IMR-90 (cell line): Measurements from ENCODE around the gene PLXDC1. TPM values are rescaled to one million over a fixed set of nuclear protein-coding genes. Genes with fewer than 3 reads are reported as not detected.

Experiments
- ATAC-seq: fragments of 200-7000 bp; cut with Tn5 transposase; 2 replicates; pipeline ENCODE4 v1.9.1; 2020; ENCODE audit warnings: low read depth, mild to moderate bottlenecking, moderate library complexity
- BruUV-seq: library from RNA; stranded (reverse); fragments of 400-500 nt; replicated peaks from 2 replicates; lab custom pipeline; 2021; lab: Mats Ljungman, UMichigan
- CTCF ChIA-PET: fragments of 300-600 bp; formaldehyde crosslinking; extraction: SDS; loops from one replicate; lab custom pipeline; 2021; ENCODE audit warnings: antibody characterized with exemption; lab: Yijun Ruan, JAX
- POLR2A ChIA-PET: fragments of 300-600 bp; sonication (Branson Sonifier 250); formaldehyde crosslinking; loops from one replicate; lab custom pipeline; 2022; ENCODE audit warnings: antibody characterized with exemption; ENCODE audit not compliant: unreplicated experiment; lab: Charles Lee
- DNase-seq: peaks from one replicate; pipeline ENCODE4 v3.0.0; 2013
- H2AFZ ChIP-seq: replicated peaks from 2 replicates; pipeline ENCODE3; 2013; ENCODE audit warnings: low read length, mild to moderate bottlenecking; ENCODE audit not compliant: poor library complexity
- H2AK5ac ChIP-seq: 2 replicates; pipeline ENCODE4 v1.6.1; 2013; ENCODE audit warnings: low read depth, low read length, inconsistent platforms
- H2AK9ac ChIP-seq: replicated peaks from 2 replicates; pipeline ENCODE3; 2013; ENCODE audit warnings: mild to moderate bottlenecking, low read depth, low read length, moderate library complexity; ENCODE audit not compliant: poor library complexity
- H2BK120ac ChIP-seq: 2 replicates; pipeline ENCODE4 v1.6.1; 2013; ENCODE audit warnings: low read depth, low read length, inconsistent platforms
- H2BK15ac ChIP-seq: 3 replicates; pipeline ENCODE4 v1.6.1; 2013; ENCODE audit warnings: low read depth, low read length, inconsistent platforms
- H2BK20ac ChIP-seq: 2 replicates; pipeline ENCODE4 v1.6.1; 2013; ENCODE audit warnings: low read depth, mild to moderate bottlenecking, inconsistent platforms, low read length, moderate library complexity
- H2BK5ac ChIP-seq: 2 replicates; pipeline ENCODE4 v1.6.1; 2013; ENCODE audit warnings: mild to moderate bottlenecking, low read depth, low read length, inconsistent platforms; ENCODE audit not compliant: poor library complexity, severe bottlenecking
- H3K14ac ChIP-seq: replicated peaks from 2 replicates; pipeline ENCODE4 v1.6.1; 2013; ENCODE audit warnings: low read depth, low read length, inconsistent platforms
- H3K18ac ChIP-seq: 2 replicates; pipeline ENCODE4 v1.6.1; 2013; ENCODE audit warnings: low read depth, low read length, control low read depth
- H3K23ac ChIP-seq: 2 replicates; pipeline ENCODE4 v1.6.1; 2013; ENCODE audit warnings: low read depth, low read length, inconsistent platforms
- H3K27ac ChIP-seq: 2 replicates; pipeline ENCODE4 v1.5.1; 2013; ENCODE audit warnings: mild to moderate bottlenecking, control low read depth, low read length; ENCODE audit not compliant: insufficient read depth
- H3K27me3 ChIP-seq: 2 replicates; pipeline ENCODE4 v1.6.1; 2013; ENCODE audit warnings: low read length; ENCODE audit not compliant: control insufficient read depth, insufficient read depth
- H3K36me3 ChIP-seq: 2 replicates; pipeline ENCODE4 v1.6.1; 2013; ENCODE audit warnings: low read length, mixed read lengths; ENCODE audit not compliant: control insufficient read depth, insufficient read depth
- H3K4ac ChIP-seq: 2 replicates; pipeline ENCODE4 v1.6.1; 2013; ENCODE audit warnings: low read depth, low read length, inconsistent platforms
- H3K4me1 ChIP-seq: 2 replicates; pipeline ENCODE4 v1.6.1; 2013; ENCODE audit warnings: low read length, mixed read lengths; ENCODE audit not compliant: control insufficient read depth, insufficient read depth
- H3K4me2 ChIP-seq: 2 replicates; pipeline ENCODE4 v1.6.1; 2013; ENCODE audit warnings: low read depth, mild to moderate bottlenecking, control low read depth, low read length, moderate library complexity
- H3K4me3 ChIP-seq: 2 replicates; pipeline ENCODE4 v1.5.1; 2013; ENCODE audit warnings: low read depth, mild to moderate bottlenecking, control low read depth, low read length, moderate library complexity; ENCODE audit not compliant: insufficient read depth
- H3K56ac ChIP-seq: 2 replicates; pipeline ENCODE4 v1.6.1; 2013; ENCODE audit warnings: low read length, inconsistent platforms; ENCODE audit not compliant: insufficient read depth; ENCODE audit errors: extremely low read depth
- H3K79me1 ChIP-seq, 2 experiments: 2 replicates each; pipeline ENCODE4 v1.6.1; 2013; ENCODE audit warnings: low read length in 2 of 2, inconsistent platforms in 1 of 2, low read depth in 1 of 2
- H3K9ac ChIP-seq: 2 replicates; pipeline ENCODE4 v1.6.1; 2013; ENCODE audit warnings: low read depth, low read length, control low read depth
- H3K9me1 ChIP-seq: 2 replicates; pipeline ENCODE4 v1.6.1; 2013; ENCODE audit warnings: low read length, inconsistent platforms; ENCODE audit not compliant: insufficient read depth
- H3K9me3 ChIP-seq: 2 replicates; pipeline ENCODE4 v1.6.1; 2013; ENCODE audit warnings: low read length; ENCODE audit not compliant: control insufficient read depth, insufficient read depth
- H4K20me1 ChIP-seq: 2 replicates; pipeline ENCODE4 v1.6.1; 2013; ENCODE audit warnings: low read length, inconsistent platforms; ENCODE audit not compliant: insufficient read depth
- H4K5ac ChIP-seq: 2 replicates; pipeline ENCODE4 v1.6.1; 2013; ENCODE audit warnings: mild to moderate bottlenecking, low read depth, low read length, control low read depth
- H4K8ac ChIP-seq, 2 experiments: 2 replicates each; pipeline ENCODE4 v1.6.1; 2013; ENCODE audit warnings: low read depth in 2 of 2, low read length in 2 of 2, control low read depth in 1 of 2, inconsistent platforms in 1 of 2
- H4K91ac ChIP-seq: 2 replicates; pipeline ENCODE4 v1.6.1; 2013; ENCODE audit warnings: low read depth, low read length, inconsistent platforms; ENCODE audit not compliant: insufficient read depth
- BHLHE40 ChIP-seq: fragments of 150-350 bp; IDR thresholded peaks from 2 replicates; pipeline ENCODE4 v1.6.1; 2016; ENCODE audit warnings: mild to moderate bottlenecking, low read depth, low read length
- CHD1 ChIP-seq: IDR thresholded peaks from 2 replicates; pipeline ENCODE4 v1.6.1; 2012; ENCODE audit warnings: low read depth, low read length, improper control_type of control experiment
- ELK1 ChIP-seq: fragments of 150-350 bp; IDR thresholded peaks from 2 replicates; pipeline ENCODE4 v1.6.1; 2016; ENCODE audit warnings: low read depth, mild to moderate bottlenecking, low read length, moderate library complexity, borderline replicate concordance
- FOS ChIP-seq: fragments of 150-350 bp; IDR thresholded peaks from 2 replicates; pipeline ENCODE4 v1.6.1; 2016; ENCODE audit warnings: low read depth, low read length
- MAFK ChIP-seq: IDR thresholded peaks from 2 replicates; pipeline ENCODE4 v1.6.1; 2012; ENCODE audit warnings: low read depth, low read length, improper control_type of control experiment
- MAZ ChIP-seq: IDR thresholded peaks from 2 replicates; pipeline ENCODE4 v1.6.1; 2012; ENCODE audit warnings: low read depth, mild to moderate bottlenecking, low read length, improper control_type of control experiment, moderate library complexity, borderline replicate concordance
- MXI1 ChIP-seq: IDR thresholded peaks from 2 replicates; pipeline ENCODE4 v1.6.1; 2012; ENCODE audit warnings: low read depth, mild to moderate bottlenecking, low read length, moderate library complexity, borderline replicate concordance
- SMC3 ChIP-seq: fragments of 150-350 bp; IDR thresholded peaks from 2 replicates; pipeline ENCODE4 v1.6.1; 2016; ENCODE audit warnings: low read depth, mild to moderate bottlenecking, antibody characterized with exemption, low read length, moderate library complexity
- WGBS, 2 experiments: methylation state at CpG; one replicate each; pipeline versions ENCODE4 v1.1.5 to v1.1.7; 2013; ENCODE audit warnings: missing lambda C conversion rate in 2 of 2; ENCODE audit not compliant: insufficient read length in 1 of 2; ENCODE audit errors: extremely low coverage in 2 of 2; 5-methylcytosine and 5-hydroxymethylcytosine counted together
- dilution Hi-C: fragments of 300-500 bp; cut with HindIII; formaldehyde crosslinking; loops from one replicate; pipeline ENCODE4 v1.14.3; 2018; ENCODE audit warnings: low sequenced_read_pairs; ENCODE audit not compliant: unreplicated experiment
- in situ Hi-C: fragments of 300-500 bp; cut with MboI; formaldehyde crosslinking; loops from 3 replicates; pipeline ENCODE4 v1.14.3; 2019; ENCODE audit warnings: low sequenced_read_pairs, inconsistent platforms, mixed read lengths
- intact Hi-C: fragments of 100-400 bp; cut with micrococcal nuclease; formaldehyde crosslinking; loops from 2 replicates; pipeline ENCODE4 v1.10.0; 2022
- polyA plus RNA-seq, 3 experiments: library from polyadenylated mRNA; depleted of rRNA; stranded (reverse); fragments of >200 nt; gene quantifications; 2 replicates each; pipeline ENCODE4 v1.2.3, GENCODE V29; 2012; ENCODE audit warnings: low replicate concordance in 1 of 3
- total RNA-seq: library from RNA; depleted of rRNA; stranded (reverse); fragments of >200 nt; gene quantifications from 2 replicates; pipeline ENCODE4 v1.2.3, GENCODE V29; 2012

PLXDC1 gene
- total and polyA plus RNA-seq, 2 of the 4 experiments (the other 2 are of a cell fraction): under 0.01 to 0.50 TPM

- H2BK20ac ChIP-seq: no peak overlapping the region
- H4K91ac ChIP-seq: no peak overlapping the region
- no peak overlapping the region for H3K4ac ChIP-seq
- TF ChIP-seq FOS: no peak
- no peak for TF ChIP-seq BHLHE40
- TF ChIP-seq ELK1: no peak
- TF ChIP-seq SMC3: no peak
- TF ChIP-seq MAZ: no peak
- no peak for TF ChIP-seq CHD1
- TF ChIP-seq MXI1: no peak
- no peak for TF ChIP-seq MAFK
- CTCF ChIA-PET: no interaction called here
- no peak overlapping the region for H3K4me3 ChIP-seq
- WGBS, 2 experiments: no CpG with 5 or more reads among the region's 3 CpGs
- H3K23ac ChIP-seq: no peak overlapping the region
- no peak overlapping the region for H3K14ac ChIP-seq
- no peak overlapping the region for H3K4me2 ChIP-seq
- in situ Hi-C loops (no loop called here), intact Hi-C loops (no loop called here), dilution Hi-C loops (no loop called here)
- H4K5ac ChIP-seq: no peak overlapping the region
- H3K36me3 ChIP-seq: no peaks in the 10 kb centered on the region
- H3K18ac ChIP-seq: no peak overlapping the region
- POLR2A ChIA-PET: no interaction called here
- H2AK9ac ChIP-seq: no peak overlapping the region
- H3K27ac ChIP-seq: no peak overlapping the region
- H3K9me3 ChIP-seq: no peaks in the 10 kb centered on the region
- H4K20me1 ChIP-seq: 0 out of 2 replicates have a peak, but pooled peaks cover 4% of the 10 kb centered on the region
- H2AK5ac ChIP-seq: no peak overlapping the region
- H2BK120ac ChIP-seq: no peak overlapping the region
- H3K79me1 ChIP-seq: no peaks in the 10 kb centered on the region
- H4K8ac ChIP-seq: no peak overlapping the region
- H2BK5ac ChIP-seq: no peak overlapping the region
- H3K9me1 ChIP-seq: peaks cover 7% of the 10 kb centered on the region; the same call in 1 of the 2 replicates
- ATAC-seq (no peak), DNase-seq (no peak)
- H3K4me1 ChIP-seq: peaks cover 3% of the 10 kb centered on the region; the same call in 1 of the 2 replicates
- no peak overlapping the region for H3K9ac ChIP-seq
- no peak overlapping the region for H2BK15ac ChIP-seq
- no peak overlapping the region for H3K56ac ChIP-seq
- H2AFZ ChIP-seq: no peak overlapping the region
- peaks cover 26% of the 10 kb centered on the region for H3K27me3 ChIP-seq
- BruUV-seq: no TSS peak
Observed at GRCh38 chr17:39169518-39169917, 18.1 kb upstream of the PLXDC1 start.
